ENCODE measurements around the gene MOV10L1.

DNA sequence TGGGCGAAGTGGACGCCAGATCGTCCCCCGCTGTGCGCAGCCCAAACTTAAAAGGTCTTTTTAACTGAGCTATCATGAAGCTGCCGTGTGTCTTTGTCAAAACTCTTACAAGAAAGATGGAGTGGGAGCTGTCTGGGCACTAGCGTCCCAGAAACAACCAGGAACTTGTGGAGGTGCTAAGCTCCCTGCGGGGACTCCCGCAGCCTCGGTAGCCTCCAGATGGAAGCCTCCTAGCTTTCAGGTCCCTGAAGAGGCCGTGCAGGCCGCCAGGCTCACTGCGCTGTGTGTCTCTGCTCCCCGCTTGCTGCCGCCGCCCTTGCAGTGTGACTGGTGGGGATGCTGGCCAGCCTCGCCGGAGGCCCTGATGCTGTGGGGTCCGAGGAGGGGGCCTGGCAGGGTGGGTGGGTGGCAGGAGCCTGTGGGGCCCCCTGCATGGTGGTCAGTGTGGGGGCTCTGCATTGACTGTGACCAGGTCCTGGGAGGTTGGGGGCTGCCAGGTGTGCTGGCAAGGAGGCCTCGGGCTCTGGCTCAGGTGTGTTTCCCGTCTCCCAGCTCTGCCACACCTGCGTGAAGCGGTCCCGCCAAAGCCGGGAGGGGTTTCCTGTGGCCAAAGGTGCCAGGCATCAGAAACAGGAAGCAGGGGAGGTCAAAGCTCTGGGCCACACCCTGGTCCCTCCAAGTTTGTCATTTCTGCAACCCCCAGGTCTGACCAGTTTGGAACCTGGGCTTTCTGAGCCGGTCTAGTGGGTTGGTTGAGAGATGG, 97.1 kb downstream of the MOV10L1 start:
- TF ChIP-seq, protein P1, sequence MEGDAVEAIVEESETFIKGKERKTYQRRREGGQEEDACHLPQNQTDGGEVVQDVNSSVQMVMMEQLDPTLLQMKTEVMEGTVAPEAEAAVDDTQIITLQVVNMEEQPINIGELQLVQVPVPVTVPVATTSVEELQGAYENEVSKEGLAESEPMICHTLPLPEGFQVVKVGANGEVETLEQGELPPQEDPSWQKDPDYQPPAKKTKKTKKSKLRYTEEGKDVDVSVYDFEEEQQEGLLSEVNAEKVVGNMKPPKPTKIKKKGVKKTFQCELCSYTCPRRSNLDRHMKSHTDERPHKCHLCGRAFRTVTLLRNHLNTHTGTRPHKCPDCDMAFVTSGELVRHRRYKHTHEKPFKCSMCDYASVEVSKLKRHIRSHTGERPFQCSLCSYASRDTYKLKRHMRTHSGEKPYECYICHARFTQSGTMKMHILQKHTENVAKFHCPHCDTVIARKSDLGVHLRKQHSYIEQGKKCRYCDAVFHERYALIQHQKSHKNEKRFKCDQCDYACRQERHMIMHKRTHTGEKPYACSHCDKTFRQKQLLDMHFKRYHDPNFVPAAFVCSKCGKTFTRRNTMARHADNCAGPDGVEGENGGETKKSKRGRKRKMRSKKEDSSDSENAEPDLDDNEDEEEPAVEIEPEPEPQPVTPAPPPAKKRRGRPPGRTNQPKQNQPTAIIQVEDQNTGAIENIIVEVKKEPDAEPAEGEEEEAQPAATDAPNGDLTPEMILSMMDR (IDR thresholded peaks at IDR 0.05) = no peak
- no peak for TF ChIP-seq POLR2A (IDR thresholded peaks at IDR 0.05)

Measured in breast epithelium (tissue), 3 donors.